Ovary (tissue), 3 donors: Measurements from ENCODE around the gene RGS5.

Experiments
- EP300 ChIP-seq: sonication (generic); formaldehyde crosslinking; IDR thresholded peaks from one replicate; pipeline ENCODE4 v1.6.1; 2017; ENCODE audit warnings: antibody characterized with exemption
- POLR2A ChIP-seq: fragments of 450-650 bp; IDR thresholded peaks from one replicate; pipeline ENCODE4 v1.6.1; 2017; ENCODE audit warnings: antibody characterized with exemption, mild to moderate bottlenecking, moderate library complexity
- TF ChIP-seq, protein P1 (sequence below), 3 donors: fragments of 450-650 bp in 2 of 3; fragments of 200-600 bp in 1 of 3; IDR thresholded peaks; one replicate each; pipeline versions ENCODE4 v1.5.1 to v1.8.0; 2016 to 2022; ENCODE audit warnings: antibody characterized with exemption in 3 of 3, mild to moderate bottlenecking in 1 of 3
- donor health status: DM: no; HTN: no; CAD: no.

DNA sequence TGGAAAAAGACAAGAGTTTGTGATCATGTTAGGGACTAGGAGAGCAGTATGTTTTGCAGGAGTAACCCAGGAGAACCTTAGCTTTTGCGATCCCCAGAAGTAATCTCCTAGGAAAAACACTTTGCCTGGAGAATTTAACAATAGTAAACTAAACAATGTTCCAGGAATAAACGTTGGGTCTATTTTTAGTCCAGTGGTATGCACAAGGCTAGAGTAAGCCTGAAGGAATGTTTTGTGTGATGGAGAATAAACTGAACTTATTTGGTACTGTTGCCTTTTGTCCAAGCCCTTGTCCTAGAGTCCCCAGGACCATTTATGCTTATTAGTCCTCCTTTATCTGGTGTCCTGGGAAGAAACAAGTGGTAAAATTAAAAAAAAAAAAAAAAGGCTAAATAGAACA is 28.7 kb upstream of the RGS5 start:
- TF ChIP-seq, protein P1, sequence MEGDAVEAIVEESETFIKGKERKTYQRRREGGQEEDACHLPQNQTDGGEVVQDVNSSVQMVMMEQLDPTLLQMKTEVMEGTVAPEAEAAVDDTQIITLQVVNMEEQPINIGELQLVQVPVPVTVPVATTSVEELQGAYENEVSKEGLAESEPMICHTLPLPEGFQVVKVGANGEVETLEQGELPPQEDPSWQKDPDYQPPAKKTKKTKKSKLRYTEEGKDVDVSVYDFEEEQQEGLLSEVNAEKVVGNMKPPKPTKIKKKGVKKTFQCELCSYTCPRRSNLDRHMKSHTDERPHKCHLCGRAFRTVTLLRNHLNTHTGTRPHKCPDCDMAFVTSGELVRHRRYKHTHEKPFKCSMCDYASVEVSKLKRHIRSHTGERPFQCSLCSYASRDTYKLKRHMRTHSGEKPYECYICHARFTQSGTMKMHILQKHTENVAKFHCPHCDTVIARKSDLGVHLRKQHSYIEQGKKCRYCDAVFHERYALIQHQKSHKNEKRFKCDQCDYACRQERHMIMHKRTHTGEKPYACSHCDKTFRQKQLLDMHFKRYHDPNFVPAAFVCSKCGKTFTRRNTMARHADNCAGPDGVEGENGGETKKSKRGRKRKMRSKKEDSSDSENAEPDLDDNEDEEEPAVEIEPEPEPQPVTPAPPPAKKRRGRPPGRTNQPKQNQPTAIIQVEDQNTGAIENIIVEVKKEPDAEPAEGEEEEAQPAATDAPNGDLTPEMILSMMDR (IDR thresholded peaks at IDR 0.05) = no peak
- no peak for TF ChIP-seq EP300
- no peak for TF ChIP-seq POLR2A
